Ishikawa (cell line): ENCODE results near the gene MAGEA3.

Experiments
- EP300 ChIP-seq: IDR thresholded peaks from 2 replicates; pipeline ENCODE4 v1.6.1; 2012; ENCODE audit warnings: borderline replicate concordance
- RAD21 ChIP-seq: IDR thresholded peaks from 2 replicates; pipeline ENCODE4 v1.6.1; 2012; ENCODE audit warnings: low read depth
- TAF1 ChIP-seq: IDR thresholded peaks from 2 replicates; pipeline ENCODE4 v1.6.1; 2012; ENCODE audit warnings: low read depth, mild to moderate bottlenecking
- YY1 ChIP-seq: IDR thresholded peaks from 2 replicates; pipeline ENCODE4 v1.6.1; 2012; ENCODE audit warnings: low read depth
- TF ChIP-seq, protein P1 (sequence below): IDR thresholded peaks from 2 replicates; pipeline ENCODE4 v1.6.1; 2012

DNA sequence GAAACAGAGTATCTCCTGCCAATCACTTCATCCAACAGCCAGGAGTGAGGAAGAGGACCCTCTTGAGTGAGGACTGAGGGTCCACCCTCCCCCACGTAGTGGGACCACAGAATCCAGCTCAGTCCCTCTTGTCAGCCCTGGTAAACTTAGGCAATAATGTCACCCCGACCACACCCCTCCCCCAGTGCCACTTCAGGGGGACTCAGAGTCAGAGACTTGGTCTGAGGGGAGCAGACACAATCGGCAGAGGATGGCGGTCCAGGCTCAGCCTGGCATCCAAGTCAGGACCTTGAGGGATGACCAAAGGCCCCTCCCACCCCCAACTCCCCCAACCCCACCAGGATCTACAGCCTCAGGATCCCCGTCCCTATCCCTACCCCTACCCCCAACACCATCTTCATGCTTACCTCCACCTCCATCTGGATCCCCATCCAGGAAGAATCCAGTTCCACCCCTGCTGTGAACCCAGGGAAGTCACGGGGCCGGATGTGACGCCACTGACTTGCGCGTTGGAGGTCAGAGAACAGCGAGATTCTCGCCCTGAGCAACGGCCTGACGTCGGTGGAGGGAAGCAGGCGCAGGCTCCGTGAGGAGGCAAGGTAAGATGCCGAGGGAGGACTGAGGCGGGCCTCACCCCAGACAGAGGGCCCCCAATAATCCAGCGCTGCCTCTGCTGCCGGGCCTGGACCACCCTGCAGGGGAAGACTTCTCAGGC is 34.8 kb downstream of the MAGEA3 start, which contains the start of the genes CSAG1 and MAGEA12:
- TF ChIP-seq YY1: peak; percentile 28; the same call in 1 of the 2 replicates
- no peak for TF ChIP-seq RAD21
- peak; percentile 34; the same call in 1 of the 2 replicates for TF ChIP-seq TAF1
- TF ChIP-seq, protein P1, sequence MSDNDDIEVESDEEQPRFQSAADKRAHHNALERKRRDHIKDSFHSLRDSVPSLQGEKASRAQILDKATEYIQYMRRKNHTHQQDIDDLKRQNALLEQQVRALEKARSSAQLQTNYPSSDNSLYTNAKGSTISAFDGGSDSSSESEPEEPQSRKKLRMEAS: peak; percentile 37; the same call in 1 of the 2 replicates
- TF ChIP-seq EP300: no peak
